HG02973 (cell line): ENCODE data around the gene TMEM140.
"Not testable (repeated sequence)": the region's sequence is repeated elsewhere in the genome, so short reads cannot be mapped to it uniquely, and the experiment has no call there.

Source experiments
- ATAC-seq: cut with Tn5 transposase; IDR thresholded peaks from one replicate; pipeline ENCODE4 v1.9.1; 2021; ENCODE audit warnings: moderate library complexity; ENCODE audit not compliant: unreplicated experiment

The TMEM140 gene

DNA sequence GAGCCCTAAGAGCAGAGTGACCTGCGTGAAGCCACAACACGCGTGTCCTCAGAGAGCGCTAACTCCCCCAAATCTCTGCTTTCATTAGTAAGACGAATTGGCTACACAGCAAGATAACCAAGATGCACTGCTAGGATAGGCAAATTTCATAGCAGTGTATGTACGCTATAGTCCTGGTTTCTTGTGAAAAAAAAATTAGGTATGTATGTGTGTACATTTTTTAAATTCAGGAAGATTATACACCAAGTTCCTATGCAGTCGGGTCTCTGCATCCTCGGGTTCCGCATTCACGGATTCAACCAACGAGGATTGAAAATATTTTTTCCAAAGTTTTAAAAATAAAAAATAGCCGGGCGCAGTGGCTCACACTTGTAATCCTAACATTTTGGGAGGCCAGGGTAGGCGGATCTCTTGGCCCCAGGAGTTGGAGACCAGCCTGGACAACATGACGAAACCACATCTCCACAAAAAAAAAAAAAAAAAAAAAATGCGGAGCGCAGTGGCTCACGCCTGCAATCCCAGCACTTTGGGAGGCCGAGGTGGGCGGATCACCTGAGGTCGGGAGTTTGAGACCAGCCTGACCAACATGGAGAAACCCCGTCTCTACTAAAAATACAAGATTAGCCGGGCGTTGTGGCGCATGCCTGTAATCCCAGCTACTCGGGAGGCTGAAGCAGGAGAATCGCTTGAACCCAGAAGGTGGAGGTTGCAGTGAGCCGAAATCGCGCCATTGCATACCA lies 64.2 kb downstream of the TMEM140 start:
- ATAC-seq, result not testable (repeated sequence)

DNA sequence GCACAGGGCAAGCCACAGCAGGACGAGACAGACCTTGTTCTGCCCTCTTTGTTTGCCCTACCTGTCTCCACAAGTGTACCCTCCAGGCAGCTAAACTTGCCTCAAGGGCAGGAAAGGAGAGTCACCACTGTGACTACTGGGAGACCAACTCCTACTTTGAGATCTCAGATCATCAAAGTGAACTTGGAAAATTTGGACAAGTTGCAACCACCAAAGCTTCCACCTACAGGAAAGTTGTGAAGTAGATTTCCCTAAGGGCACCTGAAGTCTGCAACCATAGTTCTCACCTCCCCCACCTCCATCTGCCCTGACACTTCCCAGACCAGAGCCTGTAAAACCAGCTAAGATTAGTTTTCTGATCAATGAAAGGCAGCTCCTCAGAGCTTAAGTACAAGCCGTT lies 66.0 kb downstream of the TMEM140 start:
- no peak for ATAC-seq

DNA sequence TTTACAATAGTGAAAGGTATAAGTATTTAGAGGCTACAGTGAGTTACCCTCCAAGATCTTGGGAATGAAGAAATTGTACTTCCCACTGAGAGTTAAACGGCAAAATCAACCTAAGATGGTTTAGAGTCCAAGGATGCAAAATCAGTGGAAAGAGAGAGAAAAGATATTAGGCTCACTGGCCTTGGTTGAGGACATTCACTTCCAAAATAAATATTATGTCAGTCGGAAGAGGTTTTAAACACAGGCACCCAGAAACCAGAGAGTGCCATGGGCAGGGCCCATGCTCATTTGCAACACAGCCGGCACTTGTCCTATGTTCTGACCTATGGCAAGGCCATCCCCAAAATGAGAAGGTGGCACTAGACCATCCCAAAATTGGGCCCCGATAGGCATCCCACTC lies 67.3 kb downstream of the TMEM140 start:
- no peak for ATAC-seq

DNA sequence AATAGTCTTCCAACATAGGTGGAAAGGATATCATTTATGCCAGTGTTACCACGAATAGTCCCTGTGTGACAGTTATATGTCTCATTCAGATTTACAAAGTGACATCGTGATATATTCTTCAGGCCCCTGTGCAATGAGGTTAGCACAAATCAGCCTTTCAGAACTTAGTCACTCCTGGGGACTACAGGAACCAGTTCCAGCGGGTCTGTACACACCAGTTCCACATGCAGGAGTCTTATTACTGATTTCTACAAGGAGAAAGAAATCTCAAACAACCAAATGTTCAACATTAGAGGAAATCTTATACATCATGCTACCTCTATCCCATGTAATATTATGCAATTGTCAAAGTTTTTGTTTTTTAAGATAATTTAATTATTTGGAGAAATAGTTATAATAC lies 67.8 kb downstream of the TMEM140 start:
- no peak for ATAC-seq
